Measurements from ENCODE around the gene PDE8B. TPM values are rescaled to one million over a fixed set of nuclear protein-coding genes. Genes with fewer than 3 reads are reported as not detected.

The PDE8B gene
- total RNA-seq, 1 donor from 2014 or later = 5.9 TPM

DNA sequence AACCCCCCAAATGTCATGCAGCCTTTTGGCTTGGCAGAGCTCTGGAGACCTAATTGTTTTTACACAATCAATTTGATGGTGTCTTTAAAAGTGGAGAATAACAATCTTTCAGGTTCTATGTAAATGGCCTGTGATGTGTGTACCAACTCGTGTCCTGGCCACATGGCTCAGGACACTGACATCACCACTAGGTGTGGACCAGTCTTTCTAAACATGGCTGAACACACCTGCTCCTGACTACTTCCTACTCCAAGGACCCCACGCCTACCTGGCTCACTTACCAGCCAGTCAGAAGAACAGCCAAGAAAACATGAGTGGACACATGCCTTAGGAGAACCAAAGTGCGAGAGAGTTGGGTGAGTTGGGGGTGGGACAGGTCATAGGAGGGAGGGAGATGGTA, 210.5 kb downstream of the PDE8B start:
- DNase-seq (ENCODE audit: extremely low spot score in 2 of 2) = no peak
- H3K27me3 ChIP-seq = no peaks in the 10 kb centered on the region
- H3K4me1 ChIP-seq = peaks cover 1% of the 10 kb centered on the region
- intact Hi-C loops (cut with DNase I) = no loop called here
- no peaks in the 10 kb centered on the region for H3K36me3 ChIP-seq
- no peak overlapping the region for H3K27ac ChIP-seq
- no peaks in the 10 kb centered on the region for H3K9me3 ChIP-seq
- H3K4me3 ChIP-seq = no peak overlapping the region
- TF ChIP-seq, protein P1, sequence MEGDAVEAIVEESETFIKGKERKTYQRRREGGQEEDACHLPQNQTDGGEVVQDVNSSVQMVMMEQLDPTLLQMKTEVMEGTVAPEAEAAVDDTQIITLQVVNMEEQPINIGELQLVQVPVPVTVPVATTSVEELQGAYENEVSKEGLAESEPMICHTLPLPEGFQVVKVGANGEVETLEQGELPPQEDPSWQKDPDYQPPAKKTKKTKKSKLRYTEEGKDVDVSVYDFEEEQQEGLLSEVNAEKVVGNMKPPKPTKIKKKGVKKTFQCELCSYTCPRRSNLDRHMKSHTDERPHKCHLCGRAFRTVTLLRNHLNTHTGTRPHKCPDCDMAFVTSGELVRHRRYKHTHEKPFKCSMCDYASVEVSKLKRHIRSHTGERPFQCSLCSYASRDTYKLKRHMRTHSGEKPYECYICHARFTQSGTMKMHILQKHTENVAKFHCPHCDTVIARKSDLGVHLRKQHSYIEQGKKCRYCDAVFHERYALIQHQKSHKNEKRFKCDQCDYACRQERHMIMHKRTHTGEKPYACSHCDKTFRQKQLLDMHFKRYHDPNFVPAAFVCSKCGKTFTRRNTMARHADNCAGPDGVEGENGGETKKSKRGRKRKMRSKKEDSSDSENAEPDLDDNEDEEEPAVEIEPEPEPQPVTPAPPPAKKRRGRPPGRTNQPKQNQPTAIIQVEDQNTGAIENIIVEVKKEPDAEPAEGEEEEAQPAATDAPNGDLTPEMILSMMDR (IDR thresholded peaks at IDR 0.05) = no peak
- TF ChIP-seq POLR2A (IDR thresholded peaks at IDR 0.05) (no peak), POLR2AphosphoS5 (IDR thresholded peaks at IDR 0.05; ENCODE audit: insufficient read depth in 1 of 2, low read depth in 1 of 2) (no peak)

DNA sequence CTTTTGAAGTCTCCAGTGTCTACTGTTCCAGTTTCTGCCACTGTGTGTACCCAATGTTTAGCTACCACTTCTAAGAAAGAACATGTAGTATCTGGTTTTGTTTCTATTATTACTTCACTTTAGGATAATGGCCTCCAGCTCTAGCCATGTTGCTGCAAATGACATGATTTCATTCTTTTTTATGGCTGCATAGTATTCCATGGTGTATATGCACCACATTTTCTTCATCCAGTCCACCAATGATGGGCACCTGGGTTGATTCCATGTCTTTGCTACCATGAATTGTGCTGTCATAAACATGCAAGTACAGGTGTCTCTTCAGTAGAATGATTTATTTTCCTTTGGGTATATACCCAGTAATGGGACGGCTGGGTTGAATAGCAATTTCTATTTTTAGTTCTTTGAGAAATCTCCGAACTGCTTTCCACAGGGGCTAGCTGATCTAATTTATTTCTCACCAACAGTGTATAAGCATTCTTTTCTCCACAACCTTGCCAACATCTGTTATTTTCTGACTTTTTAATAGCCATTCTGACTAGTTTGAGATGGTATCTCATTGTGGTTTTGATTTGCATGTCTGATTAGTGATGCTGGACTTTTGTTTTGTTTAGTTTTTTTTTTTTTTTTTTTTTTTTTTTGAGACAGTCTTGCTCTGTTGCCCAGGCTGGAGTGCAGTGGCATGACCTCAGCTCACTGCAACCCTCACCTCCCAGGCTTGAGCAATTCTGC, 212.7 kb downstream of the PDE8B start:
- no peak for DNase-seq (ENCODE audit: extremely low spot score in 2 of 2)
- no peak for TF ChIP-seq POLR2AphosphoS5 (IDR thresholded peaks at IDR 0.05; ENCODE audit: insufficient read depth in 1 of 2, low read depth in 1 of 2)
- TF ChIP-seq, protein P1 (IDR thresholded peaks at IDR 0.05) = no peak
- Histone ChIP-seq H3K27me3 (no peaks in the 10 kb centered on the region), H3K36me3 (no peaks in the 10 kb centered on the region), H3K4me3 (no peak overlapping the region), H3K4me1 (peaks cover 19% of the 10 kb centered on the region), H3K27ac (no peak overlapping the region), H3K9me3 (no peaks in the 10 kb centered on the region)
- intact Hi-C loops (cut with DNase I) = no loop called here

DNA sequence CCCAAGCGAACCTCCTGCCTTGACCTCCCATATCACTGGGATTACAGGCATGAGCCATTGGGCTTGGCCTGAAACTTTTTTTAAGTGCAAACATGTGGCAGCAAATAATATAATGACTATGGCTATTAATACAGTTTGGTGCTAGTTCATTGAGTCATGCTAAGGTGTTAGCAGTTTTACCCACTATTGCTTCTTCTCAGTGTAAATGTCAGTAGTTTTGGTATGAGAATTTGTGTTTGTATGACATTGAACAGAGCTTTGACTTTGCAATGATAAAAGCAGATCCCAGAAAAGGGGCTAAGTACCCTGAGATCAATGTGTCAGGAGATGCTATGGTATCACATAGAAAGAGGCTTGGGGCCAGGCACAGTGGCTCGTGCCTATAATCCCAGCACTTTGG, 214.4 kb downstream of the PDE8B start:
- TF ChIP-seq POLR2AphosphoS5 (IDR thresholded peaks at IDR 0.05; ENCODE audit: insufficient read depth in 1 of 2, low read depth in 1 of 2) (no peak), POLR2A (IDR thresholded peaks at IDR 0.05) (no peak)
- TF ChIP-seq, protein P1 (IDR thresholded peaks at IDR 0.05) = no peak
- Histone ChIP-seq H3K36me3 (peaks cover 0 to 3% of the 10 kb centered on the region in 2 donors), H3K27me3 (no peaks in the 10 kb centered on the region), H3K4me1 (peaks cover 25% of the 10 kb centered on the region), H3K4me3 (no peak overlapping the region), H3K27ac (no peak overlapping the region), H3K9me3 (no peaks in the 10 kb centered on the region)
- intact Hi-C loops (cut with DNase I) = no loop called here
- DNase-seq (ENCODE audit: extremely low spot score in 2 of 2) = no peak

DNA sequence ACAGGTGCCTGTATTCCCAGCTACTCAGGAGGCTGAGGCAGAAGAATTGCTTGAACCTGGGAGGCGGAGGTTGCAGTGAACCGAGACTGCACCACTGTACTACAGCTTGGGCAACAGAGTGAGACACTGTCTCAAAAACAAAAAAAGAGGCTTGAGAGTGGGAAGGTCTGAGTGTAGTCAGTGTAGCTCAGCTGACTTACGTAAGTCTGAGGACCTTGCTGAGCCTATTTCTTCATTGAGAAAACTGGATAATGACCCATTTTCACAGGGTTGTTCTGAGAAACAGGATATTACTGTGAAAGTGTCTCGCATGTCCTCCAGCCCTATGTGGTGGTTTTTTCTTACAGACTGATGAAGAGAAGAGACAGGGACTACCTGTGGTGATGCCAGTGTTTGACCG, 214.9 kb downstream of the PDE8B start:
- no peak for DNase-seq (ENCODE audit: extremely low spot score in 2 of 2)
- H3K4me1 ChIP-seq = peaks cover 25% of the 10 kb centered on the region
- no peak overlapping the region for H3K4me3 ChIP-seq
- intact Hi-C loops (cut with DNase I) = no loop called here
- TF ChIP-seq POLR2AphosphoS5 (IDR thresholded peaks at IDR 0.05; ENCODE audit: insufficient read depth in 1 of 2, low read depth in 1 of 2) (no peak), POLR2A (IDR thresholded peaks at IDR 0.05) (no peak)
- TF ChIP-seq, protein P1 (IDR thresholded peaks at IDR 0.05) = no peak
- H3K36me3 ChIP-seq = peaks cover 0 to 5% of the 10 kb centered on the region in 2 donors
- H3K27ac ChIP-seq = peak overlapping the region; percentile 6
- H3K9me3 ChIP-seq = no peaks in the 10 kb centered on the region
- no peaks in the 10 kb centered on the region for H3K27me3 ChIP-seq

DNA sequence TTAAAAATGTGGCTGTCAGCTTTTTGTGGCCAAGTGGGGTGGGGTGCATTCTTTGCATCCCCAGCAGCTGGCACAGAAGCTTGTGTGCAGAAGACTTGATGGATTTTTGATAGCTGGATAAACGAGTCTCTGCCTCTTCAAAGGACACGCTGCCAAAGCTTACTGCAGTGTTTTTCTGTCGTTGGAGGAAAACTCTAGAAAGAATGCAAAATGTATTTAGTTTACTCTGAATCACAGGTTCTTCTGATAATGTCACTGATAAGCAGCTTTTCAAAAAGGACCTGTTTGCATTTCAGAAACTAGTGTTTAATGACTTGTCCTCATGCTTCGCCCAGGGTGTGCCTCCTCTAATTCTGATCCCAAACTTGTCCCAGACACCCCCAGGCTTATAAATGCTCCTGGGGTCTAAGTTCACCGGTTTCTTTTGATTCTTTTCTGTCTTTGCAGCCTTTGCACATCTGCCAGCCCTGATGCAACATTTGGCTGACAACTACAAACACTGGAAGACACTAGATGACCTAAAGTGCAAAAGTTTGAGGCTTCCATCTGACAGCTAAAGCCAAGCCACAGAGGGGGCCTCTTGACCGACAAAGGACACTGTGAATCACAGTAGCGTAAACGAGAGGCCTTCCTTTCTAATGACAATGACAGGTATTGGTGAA, 215.6 kb downstream of the PDE8B start:
- Histone ChIP-seq H3K27me3 (no peaks in the 10 kb centered on the region), H3K9me3 (no peaks in the 10 kb centered on the region), H3K27ac (peak overlapping the region; percentile 6), H3K4me1 (peaks cover 25% of the 10 kb centered on the region), H3K36me3 (peaks cover 0 to 11% of the 10 kb centered on the region in 2 donors), H3K4me3 (no peak overlapping the region)
- TF ChIP-seq, protein P1 (IDR thresholded peaks at IDR 0.05) = no peak
- TF ChIP-seq POLR2AphosphoS5 (IDR thresholded peaks at IDR 0.05; ENCODE audit: insufficient read depth in 1 of 2, low read depth in 1 of 2) (no peak), POLR2A (IDR thresholded peaks at IDR 0.05) (no peak)
- intact Hi-C loops (cut with DNase I) = no loop called here
- DNase-seq (ENCODE audit: extremely low spot score in 2 of 2) = no peak

All from vagina (tissue), 2 donors.